HG03139 (cell line): Measurements from ENCODE around the gene VWA5B1.
"Not testable (repeated sequence)": the region's sequence is repeated elsewhere in the genome, so short reads cannot be mapped to it uniquely, and the experiment has no call there.

Experiments
- ATAC-seq: cut with Tn5 transposase; IDR thresholded peaks from one replicate; pipeline ENCODE4 v1.9.1; 2021; ENCODE audit not compliant: unreplicated experiment

VWA5B1 gene

GRCh38 chr1:20280341-20280740 lies 10.3 kb upstream of the VWA5B1 start:
- no peak for ATAC-seq

GRCh38 chr1:20280906-20281305 lies 9.8 kb upstream of the VWA5B1 start:
- no peak for ATAC-seq

- no peak for ATAC-seq
Observed at GRCh38 chr1:20281801-20282200, 8.9 kb upstream of the VWA5B1 start.

- ATAC-seq, result no peak
Observed at GRCh38 chr1:20282533-20282932, 8.1 kb upstream of the VWA5B1 start.

- ATAC-seq, result no peak
Observed at GRCh38 chr1:20284046-20284445, 6.6 kb upstream of the VWA5B1 start.

GRCh38 chr1:20284625-20285024 lies 6.0 kb upstream of the VWA5B1 start:
- no peak for ATAC-seq

GRCh38 chr1:20285510-20285909 lies 5.2 kb upstream of the VWA5B1 start:
- no peak for ATAC-seq

GRCh38 chr1:20287696-20288095 lies 3.0 kb upstream of the VWA5B1 start:
- ATAC-seq, result not testable (repeated sequence)

GRCh38 chr1:20291645-20292084 lies 990 bp downstream of the VWA5B1 start:
- no peak for ATAC-seq

GRCh38 chr1:20298626-20299025 lies 8.0 kb downstream of the VWA5B1 start:
- ATAC-seq, result no peak

GRCh38 chr1:20301463-20302107 lies 10.9 kb downstream of the VWA5B1 start:
- no peak for ATAC-seq

- no peak for ATAC-seq
Observed at GRCh38 chr1:20302108-20302471, 11.4 kb downstream of the VWA5B1 start.

GRCh38 chr1:20307026-20307425 lies 16.4 kb downstream of the VWA5B1 start:
- no peak for ATAC-seq

- no peak for ATAC-seq
Observed at GRCh38 chr1:20308569-20308968, 17.9 kb downstream of the VWA5B1 start.

- no peak for ATAC-seq
Observed at GRCh38 chr1:20311289-20311688, 20.6 kb downstream of the VWA5B1 start.

- no peak for ATAC-seq
Observed at GRCh38 chr1:20312310-20312709, 21.6 kb downstream of the VWA5B1 start.

- ATAC-seq, result no peak
Observed at GRCh38 chr1:20312818-20313217, 22.1 kb downstream of the VWA5B1 start.

GRCh38 chr1:20317471-20317870 lies 26.8 kb downstream of the VWA5B1 start:
- no peak for ATAC-seq

- ATAC-seq, result no peak
Observed at GRCh38 chr1:20318521-20318920, 27.8 kb downstream of the VWA5B1 start.

- no peak for ATAC-seq
Observed at GRCh38 chr1:20318971-20319370, 28.3 kb downstream of the VWA5B1 start.

- ATAC-seq, result no peak
Observed at GRCh38 chr1:20319456-20320220, 29.0 kb downstream of the VWA5B1 start.

- ATAC-seq, result no peak
Observed at GRCh38 chr1:20320704-20321103, 30.0 kb downstream of the VWA5B1 start.

GRCh38 chr1:20321573-20321972 lies 30.9 kb downstream of the VWA5B1 start:
- no peak for ATAC-seq
